MCF 10A (cell line): Measurements from ENCODE around the gene FAM219B. TPM values are rescaled to one million over a fixed set of nuclear protein-coding genes. Genes with fewer than 3 reads are reported as not detected.
"Not testable (repeated sequence)": the region's sequence is repeated elsewhere in the genome, so short reads cannot be mapped to it uniquely, and the experiment has no call there.

Source experiments
- BruUV-seq: library from RNA; stranded (reverse); fragments of 400-500 nt; replicated peaks from 2 replicates; lab custom pipeline; 2021; lab: Mats Ljungman, UMichigan
- CTCF ChIA-PET: fragments of 300-600 bp; sonication (Branson Sonifier 250); formaldehyde crosslinking; extraction: SDS; loops from one replicate; lab custom pipeline; 2021; ENCODE audit warnings: antibody characterized with exemption, inconsistent platforms; lab: Yijun Ruan, JAX
- POLR2A ChIA-PET: fragments of 300-600, 350-650 bp; sonication (Branson Sonifier 250); formaldehyde crosslinking; extraction: SDS; loops from one replicate; lab custom pipeline; 2020; ENCODE audit warnings: antibody characterized with exemption, inconsistent platforms; lab: Yijun Ruan, JAX
- DNase-seq: peaks from one replicate; pipeline ENCODE4 v3.0.0-alpha.2; 2018; ENCODE audit not compliant: unreplicated experiment
- H3K27ac Mint-ChIP-seq: one replicate; pipeline ENCODE4 v1.8.0; 2022; ENCODE audit warnings: mild to moderate bottlenecking, low read depth, mixed read lengths; ENCODE audit not compliant: unreplicated experiment
- H3K27me3 Mint-ChIP-seq: one replicate; pipeline ENCODE4 v1.8.0; 2022; ENCODE audit warnings: mixed read lengths; ENCODE audit not compliant: insufficient read depth, unreplicated experiment
- H3K36me3 Mint-ChIP-seq: one replicate; pipeline ENCODE4 v1.8.0; 2022; ENCODE audit warnings: mild to moderate bottlenecking, moderate library complexity, mixed read lengths; ENCODE audit not compliant: insufficient read depth, unreplicated experiment
- H3K4me1 Mint-ChIP-seq: one replicate; pipeline ENCODE4 v1.8.0; 2022; ENCODE audit warnings: mixed read lengths; ENCODE audit not compliant: insufficient read depth, unreplicated experiment
- H3K4me3 Mint-ChIP-seq: one replicate; pipeline ENCODE4 v1.8.0; 2022; ENCODE audit warnings: mild to moderate bottlenecking, moderate library complexity, mixed read lengths; ENCODE audit not compliant: unreplicated experiment
- H3K9me3 Mint-ChIP-seq: one replicate; pipeline ENCODE4 v1.8.0; 2022; ENCODE audit warnings: mixed read lengths; ENCODE audit not compliant: unreplicated experiment
- CTCF ChIP-seq: fragments of 200-600 bp; IDR thresholded peaks from one replicate; pipeline ENCODE4 v1.8.0; 2022; ENCODE audit warnings: antibody characterized with exemption, mild to moderate bottlenecking; ENCODE audit not compliant: unreplicated experiment
- intact Hi-C: fragments of 100-400 bp; cut with micrococcal nuclease; formaldehyde crosslinking; loops from 2 replicates; pipeline ENCODE4 v1.14.1; 2022
- total RNA-seq: library from RNA; stranded (reverse); gene quantifications from 2 replicates; pipeline ENCODE4 v1.2.3, GENCODE V29; 2022

The FAM219B gene
- total RNA-seq, 1 experiment from 2014 or later, result 62.9 TPM

GRCh38 chr15:74928771-74929198, 22.1 kb upstream of the FAM219B start:
- peaks cover 82% of the 10 kb centered on the region for H3K36me3 Mint-ChIP-seq

GRCh38 chr15:74924525-74924924, 17.9 kb upstream of the FAM219B start:
- BruUV-seq, result no TSS peak
- intact Hi-C loops, result no loop called here
- H3K36me3 Mint-ChIP-seq, result peaks cover 95% of the 10 kb centered on the region
- TF ChIP-seq CTCF, result no peak
- no peak overlapping the region for H3K27ac Mint-ChIP-seq
- H3K27me3 Mint-ChIP-seq, result no peaks in the 10 kb centered on the region
- ChIA-PET POLR2A (no interaction called here), CTCF (interaction anchor here (1.8 kb wide), 1 partner anchor 23 kb away, joined by 5 read pairs; no protein-coding TSS in a partner anchor)
- no peaks in the 10 kb centered on the region for H3K4me1 Mint-ChIP-seq
- H3K4me3 Mint-ChIP-seq, result no peak overlapping the region
- no peaks in the 10 kb centered on the region for H3K9me3 Mint-ChIP-seq
- no peak for DNase-seq

More at GRCh38 chr15:74928771-74929198, 22.1 kb upstream of the FAM219B start:
- DNase-seq, result no peak
- no peak overlapping the region for H3K4me3 Mint-ChIP-seq
- intact Hi-C loops, result no loop called here
- H3K27me3 Mint-ChIP-seq, result no peaks in the 10 kb centered on the region
- CTCF ChIA-PET, result no interaction called here
- TF ChIP-seq CTCF, result no peak
- H3K9me3 Mint-ChIP-seq, result no peaks in the 10 kb centered on the region
- H3K27ac Mint-ChIP-seq, result no peak overlapping the region
- BruUV-seq, result no TSS peak
- POLR2A ChIA-PET, result interaction anchor here (2.0 kb wide), 1 partner anchor 23 kb away, joined by 11 read pairs; the partner anchor contains the start of gene FAM219B
- H3K4me1 Mint-ChIP-seq, result no peaks in the 10 kb centered on the region

GRCh38 chr15:74920456-74920855, 13.8 kb upstream of the FAM219B start:
- BruUV-seq, result no TSS peak
- ChIA-PET POLR2A (no interaction called here), CTCF (interaction anchor here (0.7 to 1.3 kb wide), 3 partner anchors 9 to 148 kb away, joined by 3 to 5 read pairs (median 4); no protein-coding TSS in a partner anchor)
- TF ChIP-seq CTCF, result no peak
- intact Hi-C loops, result no loop called here
- no peaks in the 10 kb centered on the region for H3K27me3 Mint-ChIP-seq
- no peaks in the 10 kb centered on the region for H3K4me1 Mint-ChIP-seq
- no peak for DNase-seq
- no peak overlapping the region for H3K4me3 Mint-ChIP-seq
- H3K9me3 Mint-ChIP-seq, result no peaks in the 10 kb centered on the region
- no peak overlapping the region for H3K27ac Mint-ChIP-seq
- peaks cover 92% of the 10 kb centered on the region for H3K36me3 Mint-ChIP-seq

- H3K4me3 Mint-ChIP-seq, result no peak overlapping the region
- no peak overlapping the region for H3K27ac Mint-ChIP-seq
- TF ChIP-seq CTCF, result no peak
- H3K9me3 Mint-ChIP-seq, result no peaks in the 10 kb centered on the region
- no TSS peak for BruUV-seq
- DNase-seq, result no peak
- no peaks in the 10 kb centered on the region for H3K4me1 Mint-ChIP-seq
- ChIA-PET CTCF (no interaction called here), POLR2A (interaction anchor here (3.3 kb wide), 1 partner anchor 11 kb away, joined by 19 read pairs; the partner anchor contains the start of gene FAM219B)
- intact Hi-C loops, result no loop called here
- H3K27me3 Mint-ChIP-seq, result no peaks in the 10 kb centered on the region
- H3K36me3 Mint-ChIP-seq, result peaks cover 97% of the 10 kb centered on the region
Observed at GRCh38 chr15:74917676-74918075, 11.0 kb upstream of the FAM219B start.

- CTCF ChIA-PET, result interaction anchor here (2.6 to 4.5 kb wide), 2 partner anchors 13 to 37 kb away, joined by 6 to 27 read pairs; no protein-coding TSS in a partner anchor
- H3K27ac Mint-ChIP-seq, BruUV-seq, H3K27me3 Mint-ChIP-seq, H3K9me3 Mint-ChIP-seq, H3K4me3 Mint-ChIP-seq, DNase-seq, intact Hi-C loops, H3K4me1 Mint-ChIP-seq: not testable (repeated sequence)
- POLR2A ChIA-PET, result interaction anchor here (0.7 to 0.9 kb wide), 2 partner anchors 20 to 24 kb away, joined by 3 read pairs; partner anchors contain the start of gene COX5A
- peaks cover 66% of the 10 kb centered on the region for H3K36me3 Mint-ChIP-seq
Observed at GRCh38 chr15:74913799-74914198, 7.1 kb upstream of the FAM219B start.
